HL-60 (cell line): ENCODE measurements around the gene MNAT1.

ENCODE experiments used
- CTCF ChIP-seq: IDR thresholded peaks from one replicate; pipeline ENCODE4 v1.5.1; 2011; ENCODE audit warnings: low read length, control low read depth, inconsistent platforms; ENCODE audit not compliant: insufficient read depth
- GABPA ChIP-seq: IDR thresholded peaks from 2 replicates; pipeline ENCODE4 v1.6.1; 2012; ENCODE audit warnings: low read depth

- TF ChIP-seq CTCF (no peak), GABPA (no peak)
These were observed 222.1 kb downstream of the MNAT1 start for GRCh38 chr14:60956632-60957031.
